K562 (cell line): ENCODE measurements around the gene SUSD3. TPM values are rescaled to one million over a fixed set of nuclear protein-coding genes. Genes with fewer than 3 reads are reported as not detected.
A peak's percentile ranks its signal among the peaks of the same experiment; 100 is the strongest.

Experiments
- ARID1B ChIP-seq: fragments of 450-650 bp; IDR thresholded peaks from 2 replicates; pipeline ENCODE4 v1.6.1; 2016; ENCODE audit warnings: antibody characterized with exemption, mild to moderate bottlenecking, inconsistent platforms
- CEBPG ChIP-seq, 3 experiments: fragments of 200-800 bp in 1 of 3; sonication (Bioruptor generic) in 1 of 3; sonication (generic) in 1 of 3; formaldehyde crosslinking in 1 of 3; IDR thresholded peaks in 2 of 3; conservative IDR thresholded peaks in 1 of 3; 2 replicates each; pipeline versions ENCODE4 v1.6.1 to v1.8.0; 2016 to 2022; ENCODE audit warnings: missing compliant biosample characterization in 2 of 3, missing genetic modification characterization in 2 of 3, mild to moderate bottlenecking in 1 of 3, missing genetic modification reagents in 1 of 3
- EZH2 ChIP-seq: IDR thresholded peaks from 2 replicates; pipeline ENCODE4 v1.6.1; 2012; ENCODE audit warnings: low read depth, mild to moderate bottlenecking, inconsistent platforms, low read length, borderline replicate concordance
- KAT8 ChIP-seq: fragments of 450-650 bp; IDR thresholded peaks from 2 replicates; pipeline ENCODE4 v1.6.1; 2016; ENCODE audit warnings: low read depth, mild to moderate bottlenecking
- RBM15 ChIP-seq: fragments of 200-400 bp; formaldehyde crosslinking; IDR thresholded peaks from 2 replicates; pipeline ENCODE4 v1.6.1; 2018; ENCODE audit warnings: mild to moderate bottlenecking, low read length, moderate library complexity; ENCODE audit not compliant: insufficient read depth
- RCOR1 ChIP-seq, 2 experiments: IDR thresholded peaks; 2 replicates each; pipeline ENCODE4 v1.6.1; 2012; ENCODE audit warnings: low read depth in 2 of 2, low read length in 2 of 2, borderline replicate concordance in 1 of 2, improper control_type of control experiment in 1 of 2
- SMARCA4 ChIP-seq: fragments of 450-650 bp; IDR thresholded peaks from 2 replicates; pipeline ENCODE4 v1.6.1; 2016
- SMARCC2 ChIP-seq: fragments of 450-650 bp; IDR thresholded peaks from 2 replicates; pipeline ENCODE4 v1.6.1; 2017; ENCODE audit warnings: antibody characterized with exemption, moderate library complexity, mild to moderate bottlenecking, low read depth
- TSC22D4 ChIP-seq: fragments of 450-650 bp; IDR thresholded peaks from 2 replicates; pipeline ENCODE4 v1.6.1; 2016; ENCODE audit warnings: missing genetic modification characterization, missing biosample characterization, control low read depth
- ZNF407 ChIP-seq: fragments of 450-650 bp; IDR thresholded peaks from 2 replicates; pipeline ENCODE4 v1.6.1; 2016; ENCODE audit warnings: low read depth
- ZNF609 ChIP-seq: sonication (generic); formaldehyde crosslinking; IDR thresholded peaks from 2 replicates; pipeline ENCODE4 v1.8.1; 2023; ENCODE audit warnings: missing genetic modification reagents, mild to moderate bottlenecking, borderline replicate concordance
- ZZZ3 ChIP-seq: fragments of 450-650 bp; IDR thresholded peaks from 2 replicates; pipeline ENCODE4 v1.6.1; 2016; ENCODE audit warnings: antibody characterized with exemption, mild to moderate bottlenecking, moderate library complexity
- polyA plus RNA-seq, 8 experiments: library from polyadenylated mRNA; depleted of rRNA in 4 of 8; stranded (reverse) in 5 of 8; unstranded in 3 of 8; fragments of >200 nt; fragmentation: Nextera tagmentation in 2 of 8; fragmentation: Illumina TruSeq in 1 of 8; extraction: Ambion mirVana in 2 of 8; extraction: Trizol in 1 of 8; gene quantifications; 2 replicates each; pipeline versions ENCODE4 v1.2.1 to v1.2.3, GENCODE V29; 2011 to 2014; ENCODE audit warnings: inconsistent platforms in 1 of 8, missing spikeins in 1 of 8
- total RNA-seq, 7 experiments: library from RNA; depleted of rRNA in 6 of 7; stranded (reverse); fragments of >200 nt in 6 of 7; fragmentation: Illumina TruSeq in 2 of 7; extraction: Trizol in 2 of 7; gene quantifications; 2 replicates each; pipeline versions ENCODE4 v1.2.1 to v1.2.3, GENCODE V29; 2011 to 2021; ENCODE audit warnings: low replicate concordance in 1 of 7

SUSD3 gene
- total and polyA plus RNA-seq, 9 of the 15 experiments (the other 6 are each of a cell fraction or from before 2014, with no cell fraction given) = 1.3 to 21.7 (median 11.4) TPM

- TF ChIP-seq ZNF609 (no peak), SMARCA4 (0 out of 2 replicates have a peak, but pooled peaks have one; percentile 27), SMARCC2 (no peak), KAT8 (no peak), ARID1B (peak; percentile 35; the same call in 1 of the 2 replicates), TSC22D4 (tag) (no peak), ZZZ3 (no peak), ZNF407 (no peak), EZH2 (no peak), RCOR1 (IDR thresholded peaks at IDR 0.05; ENCODE audit: borderline replicate concordance in 1 of 2, low read depth in 2 of 2, low read length in 2 of 2) (0 out of 4 replicates have a peak, but pooled peaks of 1 of the 2 experiments have one; percentile 7), RBM15 (no peak), CEBPG (CRISPR knock-in tag; IDR thresholded peaks at IDR 0.05) (peak; percentile 53; the same call in 1 of the 2 replicates), CEBPG (tag; conservative IDR thresholded peaks at IDR 0.05 in 1 of 2, IDR thresholded peaks at IDR 0.05 in 1 of 2) (peak; percentile 76 to 81; a peak in 3 of 4 replicates)
Measured at GRCh38 chr9:93132946-93133680, 74.6 kb downstream of the SUSD3 start (continued).
